GM12801 (cell line): ENCODE results near the gene RNASE1.

Experiments
- TF ChIP-seq, protein P1 (sequence below): IDR thresholded peaks from one replicate; pipeline ENCODE4 v1.5.1; 2011; ENCODE audit warnings: control low read depth; ENCODE audit not compliant: insufficient read length; ENCODE audit errors: extremely low read depth

The RNASE1 gene

DNA sequence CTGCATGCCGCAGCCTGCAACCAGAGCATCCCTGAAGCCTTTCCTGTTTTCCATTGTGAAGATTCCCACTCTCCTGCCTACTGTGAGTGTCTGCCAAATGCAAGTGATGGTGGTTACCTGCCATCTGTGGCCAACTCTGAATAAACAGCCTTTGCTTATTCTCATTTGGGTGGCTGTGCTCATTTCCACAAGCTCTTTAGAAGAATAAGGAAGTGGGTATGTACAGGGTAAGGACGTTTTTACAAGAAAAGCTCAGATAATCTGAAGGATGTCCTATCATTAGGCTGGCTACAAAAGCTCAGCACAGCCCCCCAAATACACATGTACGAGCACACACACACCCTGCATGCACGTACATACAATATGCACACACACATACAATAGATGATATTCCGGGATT, 7.3 kb upstream of the RNASE1 start:
- TF ChIP-seq, protein P1, sequence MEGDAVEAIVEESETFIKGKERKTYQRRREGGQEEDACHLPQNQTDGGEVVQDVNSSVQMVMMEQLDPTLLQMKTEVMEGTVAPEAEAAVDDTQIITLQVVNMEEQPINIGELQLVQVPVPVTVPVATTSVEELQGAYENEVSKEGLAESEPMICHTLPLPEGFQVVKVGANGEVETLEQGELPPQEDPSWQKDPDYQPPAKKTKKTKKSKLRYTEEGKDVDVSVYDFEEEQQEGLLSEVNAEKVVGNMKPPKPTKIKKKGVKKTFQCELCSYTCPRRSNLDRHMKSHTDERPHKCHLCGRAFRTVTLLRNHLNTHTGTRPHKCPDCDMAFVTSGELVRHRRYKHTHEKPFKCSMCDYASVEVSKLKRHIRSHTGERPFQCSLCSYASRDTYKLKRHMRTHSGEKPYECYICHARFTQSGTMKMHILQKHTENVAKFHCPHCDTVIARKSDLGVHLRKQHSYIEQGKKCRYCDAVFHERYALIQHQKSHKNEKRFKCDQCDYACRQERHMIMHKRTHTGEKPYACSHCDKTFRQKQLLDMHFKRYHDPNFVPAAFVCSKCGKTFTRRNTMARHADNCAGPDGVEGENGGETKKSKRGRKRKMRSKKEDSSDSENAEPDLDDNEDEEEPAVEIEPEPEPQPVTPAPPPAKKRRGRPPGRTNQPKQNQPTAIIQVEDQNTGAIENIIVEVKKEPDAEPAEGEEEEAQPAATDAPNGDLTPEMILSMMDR = no peak

DNA sequence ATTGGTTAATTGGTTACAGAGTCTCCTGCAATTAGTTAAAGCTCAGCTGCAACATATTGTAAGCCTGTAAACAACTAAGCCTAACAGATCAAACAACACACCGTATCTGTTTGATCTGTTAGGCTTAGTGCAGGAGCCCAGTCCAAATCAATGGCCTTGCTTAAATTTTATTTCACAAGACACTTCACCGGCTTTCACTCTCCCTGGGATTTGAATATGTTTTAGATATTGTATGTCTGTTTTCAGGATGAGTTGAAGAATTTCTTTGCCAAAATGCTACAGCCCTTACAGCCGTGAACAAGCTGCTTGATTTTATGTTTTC, 5.5 kb upstream of the RNASE1 start:
- TF ChIP-seq, protein P1 = no peak

DNA sequence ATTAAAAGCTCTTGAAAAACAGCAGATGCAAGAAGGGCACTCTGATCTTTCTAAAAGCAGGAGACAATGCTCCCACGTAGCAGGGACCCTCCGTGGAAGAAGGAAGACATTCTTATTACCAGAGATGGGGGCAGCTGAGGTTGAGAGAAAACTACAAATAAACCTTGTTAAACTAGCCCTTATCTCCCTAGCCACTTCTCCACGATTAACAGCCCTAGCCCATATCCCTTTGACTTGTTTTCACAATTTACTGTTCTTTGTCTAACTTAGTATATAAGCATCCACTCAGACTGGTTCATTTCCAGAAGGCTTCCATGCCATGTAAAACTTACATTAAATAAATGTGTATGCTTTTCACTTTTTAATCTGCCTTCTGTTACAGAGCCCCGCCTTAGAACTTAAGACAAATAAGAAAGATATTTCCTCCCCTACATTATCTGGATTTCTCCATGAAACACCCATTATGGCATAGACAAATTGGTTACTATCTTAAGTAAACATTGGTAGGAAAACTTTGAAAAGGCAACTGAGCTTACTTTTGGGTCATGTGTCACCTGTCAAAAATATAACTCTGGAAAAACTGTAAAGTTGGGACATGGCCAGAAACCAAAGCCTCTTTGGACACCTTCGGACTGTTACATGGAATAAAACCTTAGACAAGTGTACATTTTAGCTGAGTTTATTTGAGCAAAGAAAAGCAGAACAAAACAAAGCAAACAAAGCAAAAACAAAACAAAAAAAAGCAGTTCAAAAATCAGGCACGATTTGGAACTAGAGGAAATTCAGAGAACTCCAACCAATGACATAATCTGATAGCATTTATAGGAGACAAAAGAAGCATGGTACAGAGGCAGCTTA, 4.9 kb upstream of the RNASE1 start:
- TF ChIP-seq, protein P1 = no peak

DNA sequence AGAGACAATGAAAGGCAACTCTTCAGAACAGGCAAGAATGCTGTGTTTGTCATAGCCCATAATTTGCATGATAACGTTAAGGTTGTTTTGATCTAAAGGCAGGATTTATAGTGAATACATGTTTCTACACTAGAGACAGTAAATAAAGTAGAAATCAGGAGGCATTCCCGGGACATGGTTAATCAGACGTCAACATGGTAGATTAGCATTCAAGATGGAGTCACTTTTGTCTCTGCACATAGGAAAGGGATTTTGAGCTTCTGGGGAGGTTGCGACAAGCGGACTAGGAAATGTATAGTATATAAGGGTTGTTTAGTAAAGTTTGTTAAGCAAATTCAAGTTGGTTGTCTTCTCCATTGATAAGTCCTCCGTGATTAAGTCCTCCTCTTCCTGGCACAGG, 2.8 kb upstream of the RNASE1 start:
- TF ChIP-seq, protein P1 = no peak

DNA sequence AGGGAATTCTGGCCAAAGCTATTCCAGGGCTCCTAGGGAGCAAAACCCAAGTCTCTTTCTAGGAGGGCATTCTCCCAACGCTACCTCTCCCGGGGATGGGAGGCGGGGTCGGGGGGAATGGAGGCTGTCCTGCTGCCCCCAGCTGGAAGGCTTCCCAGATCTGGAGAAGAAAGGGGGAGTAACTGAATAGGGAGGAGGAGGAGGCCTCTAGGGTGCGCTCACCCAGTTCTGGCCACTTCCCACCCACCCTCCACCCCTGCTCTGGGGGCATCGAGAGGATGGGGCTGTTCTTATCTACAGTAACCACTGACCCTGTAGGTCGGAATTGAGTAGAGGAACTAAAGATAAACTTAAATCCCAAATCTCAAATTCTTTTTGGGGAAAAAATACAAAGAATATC, 579 bp upstream of the RNASE1 start:
- TF ChIP-seq, protein P1 = no peak

DNA sequence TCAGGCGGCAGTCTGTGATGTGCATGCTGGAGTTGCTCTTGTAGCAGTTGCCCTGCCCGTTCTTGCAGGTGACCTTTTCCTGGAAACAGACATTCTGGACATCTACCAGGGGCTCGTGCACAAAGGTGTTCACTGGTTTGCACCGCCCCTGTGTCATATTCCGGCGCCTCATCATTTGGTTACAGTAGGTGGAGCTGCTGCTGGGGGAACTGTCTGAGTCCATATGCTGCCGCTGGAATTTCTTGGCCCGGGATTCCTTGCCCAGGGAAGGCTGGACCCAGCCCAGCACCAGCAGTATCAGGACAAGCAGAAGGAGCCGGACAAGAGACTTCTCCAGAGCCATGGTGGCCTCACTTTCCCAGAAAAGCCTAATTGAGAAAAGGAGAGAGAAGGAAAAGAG, 918 bp downstream of the RNASE1 start:
- TF ChIP-seq, protein P1 = no peak

DNA sequence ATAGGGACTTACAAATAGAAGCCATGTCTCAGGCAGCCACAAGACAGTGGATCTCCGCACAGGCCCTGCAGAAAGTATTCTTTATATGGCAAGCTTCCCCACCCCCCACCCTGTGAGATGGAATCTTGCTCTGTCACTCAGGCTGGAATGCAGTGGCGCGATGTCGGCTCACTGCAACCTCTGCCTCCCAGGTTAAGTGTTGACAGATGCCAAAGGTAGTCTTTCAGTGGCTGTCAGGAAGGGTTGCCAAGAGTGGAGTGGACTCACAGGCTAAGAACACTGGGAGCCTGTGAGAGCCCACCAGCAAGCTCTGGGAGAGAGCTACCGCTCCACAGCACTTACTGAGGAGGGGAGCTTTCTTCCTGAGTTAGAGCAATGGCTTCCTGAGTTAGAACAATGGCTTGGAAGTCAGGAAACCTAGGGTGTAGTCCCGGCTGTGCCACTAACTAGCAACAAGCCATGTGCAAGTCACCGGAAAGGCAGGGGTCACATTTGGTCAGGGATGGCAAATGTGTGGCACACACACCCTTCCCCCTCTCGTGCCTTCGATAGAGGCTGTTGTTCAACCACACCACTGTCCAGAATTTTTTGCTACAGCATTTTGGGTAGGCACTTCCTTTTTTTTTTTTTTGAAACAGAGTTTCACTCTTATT, 2.6 kb downstream of the RNASE1 start:
- TF ChIP-seq, protein P1 = no peak
